Activated CD4-positive, alpha-beta T cell treated with anti-CD3 and anti-CD28 coated beads, Interleukin-2, amount 50 U/mL, for 24 hours (primary cell): ENCODE measurements around the gene TMEM184B.
A peak's percentile ranks its signal among the peaks of the same experiment; 100 is the strongest.
"Not testable (repeated sequence)": the region's sequence is repeated elsewhere in the genome, so short reads cannot be mapped to it uniquely, and the experiment has no call there.

Experiments used
- DNase-seq, 2 donors: peaks; one replicate each; pipeline ENCODE4 v3.0.0-alpha.2; 2020; ENCODE audit warnings: low read depth in 1 of 2, low spot score in 1 of 2

Gene TMEM184B

GRCh38 chr22:38184788-38185187 lies 88.0 kb downstream of the TMEM184B start:
- no peak for DNase-seq

GRCh38 chr22:38181453-38182200 lies 91.2 kb downstream of the TMEM184B start, which contains the start of gene PLA2G6:
Gene PLA2G6, minus strand, starts transcription at chr22:38181830. Its CDS starts 12,404 bp downstream, at chr22:38169426.
- peak; percentile 94 to 96 for DNase-seq

- DNase-seq: no peak
Observed at GRCh38 chr22:38180841-38181452, 91.9 kb downstream of the TMEM184B start.

GRCh38 chr22:38178605-38178937 lies 94.2 kb downstream of the TMEM184B start:
- not testable (repeated sequence) for DNase-seq

- DNase-seq: no peak
Observed at GRCh38 chr22:38177926-38178604, 94.7 kb downstream of the TMEM184B start.

GRCh38 chr22:38177571-38177925 lies 95.3 kb downstream of the TMEM184B start:
- not testable (repeated sequence) for DNase-seq

- DNase-seq: no peak
Observed at GRCh38 chr22:38177044-38177443, 95.8 kb downstream of the TMEM184B start.

- DNase-seq: no peak
Observed at GRCh38 chr22:38176170-38176741, 96.6 kb downstream of the TMEM184B start.

- DNase-seq: no peak
Observed at GRCh38 chr22:38175206-38176118, 97.3 kb downstream of the TMEM184B start.

- no peak for DNase-seq
Observed at GRCh38 chr22:38174626-38175025, 98.2 kb downstream of the TMEM184B start.

- DNase-seq: no peak
Observed at GRCh38 chr22:38173641-38173906, 99.2 kb downstream of the TMEM184B start.

- no peak for DNase-seq
Observed at GRCh38 chr22:38172832-38173640, 99.8 kb downstream of the TMEM184B start.

GRCh38 chr22:38171927-38172831 lies 100.6 kb downstream of the TMEM184B start:
- no peak for DNase-seq

- no peak for DNase-seq
Observed at GRCh38 chr22:38170469-38170868, 102.3 kb downstream of the TMEM184B start.
